ENCODE results near the gene GGPS1. TPM values are rescaled to one million over a fixed set of nuclear protein-coding genes. Genes with fewer than 3 reads are reported as not detected.
A peak's percentile ranks its signal among the peaks of the same experiment; 100 is the strongest.
"Not testable (repeated sequence)": the region's sequence is repeated elsewhere in the genome, so short reads cannot be mapped to it uniquely, and the experiment has no call there.

The GGPS1 gene
- polyA plus RNA-seq, 1 experiment = 45.2 TPM

GRCh38 chr1:235302143-235302542 lies 26.2 kb upstream of the GGPS1 start:
- TF ChIP-seq CTCF (IDR thresholded peaks at IDR 0.05; ENCODE audit: low read depth, low read length) = no peak
- Histone ChIP-seq H3K27ac (ENCODE audit: low read depth, low read length) (no peak overlapping the region), H3K27me3 (ENCODE audit: control insufficient read depth, insufficient read depth, low read length) (no peaks in the 10 kb centered on the region), H3K9me3 (ENCODE audit: control insufficient read depth, insufficient read depth, low read length) (no peaks in the 10 kb centered on the region), H3K4me3 (ENCODE audit: low read depth, low read length) (no peak overlapping the region)
- no peak for DNase-seq (ENCODE audit: low read depth, low spot score)
- POLR2A ChIA-PET = no interaction called here
- CTCF ChIA-PET = no interaction called here

GRCh38 chr1:235304549-235305451 lies 23.6 kb upstream of the GGPS1 start:
- DNase-seq (ENCODE audit: low read depth, low spot score) = no peak
- Histone ChIP-seq H3K4me3 (ENCODE audit: low read depth, low read length) (no peak overlapping the region), H3K27me3 (ENCODE audit: control insufficient read depth, insufficient read depth, low read length) (no peaks in the 10 kb centered on the region), H3K9me3 (ENCODE audit: control insufficient read depth, insufficient read depth, low read length) (no peaks in the 10 kb centered on the region; the same call in 1 of the 2 replicates), H3K27ac (ENCODE audit: low read depth, low read length) (no peak overlapping the region)
- POLR2A ChIA-PET = no interaction called here
- TF ChIP-seq CTCF (IDR thresholded peaks at IDR 0.05; ENCODE audit: low read depth, low read length) = no peak
- CTCF ChIA-PET = interaction anchor here (1.5 kb wide), 1 partner anchor 111 kb away, joined by 5 read pairs; no protein-coding TSS in a partner anchor

- POLR2A ChIA-PET = no interaction called here
- no peak for DNase-seq (ENCODE audit: low read depth, low spot score)
- Histone ChIP-seq H3K27ac (ENCODE audit: low read depth, low read length) (peak overlapping the region; percentile 11), H3K27me3 (ENCODE audit: control insufficient read depth, insufficient read depth, low read length) (no peaks in the 10 kb centered on the region), H3K4me3 (ENCODE audit: low read depth, low read length) (no peak overlapping the region), H3K9me3 (ENCODE audit: control insufficient read depth, insufficient read depth, low read length) (no peaks in the 10 kb centered on the region; the same call in 1 of the 2 replicates)
- no peak for TF ChIP-seq CTCF (IDR thresholded peaks at IDR 0.05; ENCODE audit: low read depth, low read length)
- CTCF ChIA-PET = interaction anchor here (1.9 kb wide), 1 partner anchor 108 kb away, joined by 5 read pairs; no protein-coding TSS in a partner anchor
These were observed 20.9 kb upstream of the GGPS1 start for GRCh38 chr1:235307158-235308124.

GRCh38 chr1:235309206-235309605 lies 19.2 kb upstream of the GGPS1 start:
- H3K27me3 ChIP-seq (ENCODE audit: control insufficient read depth, insufficient read depth, low read length); DNase-seq (ENCODE audit: low read depth, low spot score); H3K4me3 ChIP-seq (ENCODE audit: low read depth, low read length); POLR2A ChIA-PET; H3K27ac ChIP-seq (ENCODE audit: low read depth, low read length); CTCF ChIA-PET; H3K9me3 ChIP-seq (ENCODE audit: control insufficient read depth, insufficient read depth, low read length): not testable (repeated sequence)

- no peak for TF ChIP-seq CTCF (IDR thresholded peaks at IDR 0.05; ENCODE audit: low read depth, low read length)
- CTCF ChIA-PET = no interaction called here
- POLR2A ChIA-PET = no interaction called here
- no peak overlapping the region for H3K4me3 ChIP-seq (ENCODE audit: low read depth, low read length)
- no peaks in the 10 kb centered on the region; the same call in 1 of the 2 replicates for H3K9me3 ChIP-seq (ENCODE audit: control insufficient read depth, insufficient read depth, low read length)
- no peak overlapping the region for H3K27ac ChIP-seq (ENCODE audit: low read depth, low read length)
- H3K27me3 ChIP-seq (ENCODE audit: control insufficient read depth, insufficient read depth, low read length) = no peaks in the 10 kb centered on the region
- DNase-seq (ENCODE audit: low read depth, low spot score) = no peak
These were observed 15.1 kb upstream of the GGPS1 start for GRCh38 chr1:235313262-235313661.
